ENCODE results near the gene INTS13.

- TF ChIP-seq, protein P1, sequence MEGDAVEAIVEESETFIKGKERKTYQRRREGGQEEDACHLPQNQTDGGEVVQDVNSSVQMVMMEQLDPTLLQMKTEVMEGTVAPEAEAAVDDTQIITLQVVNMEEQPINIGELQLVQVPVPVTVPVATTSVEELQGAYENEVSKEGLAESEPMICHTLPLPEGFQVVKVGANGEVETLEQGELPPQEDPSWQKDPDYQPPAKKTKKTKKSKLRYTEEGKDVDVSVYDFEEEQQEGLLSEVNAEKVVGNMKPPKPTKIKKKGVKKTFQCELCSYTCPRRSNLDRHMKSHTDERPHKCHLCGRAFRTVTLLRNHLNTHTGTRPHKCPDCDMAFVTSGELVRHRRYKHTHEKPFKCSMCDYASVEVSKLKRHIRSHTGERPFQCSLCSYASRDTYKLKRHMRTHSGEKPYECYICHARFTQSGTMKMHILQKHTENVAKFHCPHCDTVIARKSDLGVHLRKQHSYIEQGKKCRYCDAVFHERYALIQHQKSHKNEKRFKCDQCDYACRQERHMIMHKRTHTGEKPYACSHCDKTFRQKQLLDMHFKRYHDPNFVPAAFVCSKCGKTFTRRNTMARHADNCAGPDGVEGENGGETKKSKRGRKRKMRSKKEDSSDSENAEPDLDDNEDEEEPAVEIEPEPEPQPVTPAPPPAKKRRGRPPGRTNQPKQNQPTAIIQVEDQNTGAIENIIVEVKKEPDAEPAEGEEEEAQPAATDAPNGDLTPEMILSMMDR (IDR thresholded peaks at IDR 0.05), result no peak
- TF ChIP-seq POLR2AphosphoS5 (IDR thresholded peaks at IDR 0.05; ENCODE audit: low read depth, low read length) (no peak), TCF12 (IDR thresholded peaks at IDR 0.05) (no peak)
Measured at GRCh38 chr12:26869908-26870459, 67.8 kb downstream of the INTS13 start.

All from SK-N-SH (cell line).